Pulmonary artery endothelial cell (primary cell): ENCODE measurements around the gene ANKRD33. TPM values are rescaled to one million over a fixed set of nuclear protein-coding genes. Genes with fewer than 3 reads are reported as not detected.

ENCODE experiments used
- DNase-seq: peaks from one replicate; pipeline ENCODE4 v3.0.0-alpha.2; 2011; ENCODE audit warnings: low read depth, low spot score
- total RNA-seq: library from RNA; depleted of rRNA; stranded (reverse); fragments of >200 nt; gene quantifications from 2 replicates; pipeline ENCODE4 v1.2.3, GENCODE V29; 2014

ANKRD33 gene
- total RNA-seq, 1 donor from 2014 or later = 0.20 TPM

- no peak for DNase-seq
These were observed 12.5 kb downstream of the ANKRD33 start for GRCh38 chr12:51900323-51900889.

GRCh38 chr12:51901121-51901817, 13.4 kb downstream of the ANKRD33 start:
- no peak for DNase-seq

GRCh38 chr12:51901881-51902280, 14.0 kb downstream of the ANKRD33 start:
- no peak for DNase-seq

- DNase-seq = no peak
These were observed 17.1 kb downstream of the ANKRD33 start for GRCh38 chr12:51904951-51905470.

GRCh38 chr12:51905471-51906429, 17.8 kb downstream of the ANKRD33 start:
- peak; percentile 80 for DNase-seq

- no peak for DNase-seq
These were observed 18.7 kb downstream of the ANKRD33 start for GRCh38 chr12:51906430-51907082.

GRCh38 chr12:51907083-51907855, 19.4 kb downstream of the ANKRD33 start, which contains the start of gene ACVRL1:
Gene ACVRL1, plus strand, starts transcription at chr12:51907504. Its CDS starts 4,971 bp downstream, at chr12:51912475.
- no peak for DNase-seq

- DNase-seq = no peak
These were observed 20.0 kb downstream of the ANKRD33 start for GRCh38 chr12:51907856-51908425.

- no peak for DNase-seq
These were observed 21.1 kb downstream of the ANKRD33 start for GRCh38 chr12:51908876-51909592.

- no peak for DNase-seq
These were observed 22.3 kb downstream of the ANKRD33 start for GRCh38 chr12:51910168-51910567.

GRCh38 chr12:51910691-51911090, 22.8 kb downstream of the ANKRD33 start:
- no peak for DNase-seq

GRCh38 chr12:51911307-51911706, 23.4 kb downstream of the ANKRD33 start:
- DNase-seq = no peak

GRCh38 chr12:51911788-51912711, 24.1 kb downstream of the ANKRD33 start:
- DNase-seq = no peak

GRCh38 chr12:51913071-51914033, 25.4 kb downstream of the ANKRD33 start:
- DNase-seq = no peak

GRCh38 chr12:51914034-51914923, 26.4 kb downstream of the ANKRD33 start:
- no peak for DNase-seq

- DNase-seq = no peak
These were observed 27.2 kb downstream of the ANKRD33 start for GRCh38 chr12:51915003-51915625.
